Kasumi-1 (cell line): ENCODE measurements around the gene EGFLAM.
A peak's percentile ranks its signal among the peaks of the same experiment; 100 is the strongest.

Source experiments
- DNase-seq, 2 experiments: peaks; one replicate each; lab custom pipeline; 2025; lab: John Stamatoyannopoulos, UW

EGFLAM gene

GRCh38 chr5:38265546-38266179, 7.3 kb downstream of the EGFLAM start:
- DNase-seq: peak; percentile 27 to 60

GRCh38 chr5:38267372-38267771, 9.0 kb downstream of the EGFLAM start:
- no peak for DNase-seq

DNA sequence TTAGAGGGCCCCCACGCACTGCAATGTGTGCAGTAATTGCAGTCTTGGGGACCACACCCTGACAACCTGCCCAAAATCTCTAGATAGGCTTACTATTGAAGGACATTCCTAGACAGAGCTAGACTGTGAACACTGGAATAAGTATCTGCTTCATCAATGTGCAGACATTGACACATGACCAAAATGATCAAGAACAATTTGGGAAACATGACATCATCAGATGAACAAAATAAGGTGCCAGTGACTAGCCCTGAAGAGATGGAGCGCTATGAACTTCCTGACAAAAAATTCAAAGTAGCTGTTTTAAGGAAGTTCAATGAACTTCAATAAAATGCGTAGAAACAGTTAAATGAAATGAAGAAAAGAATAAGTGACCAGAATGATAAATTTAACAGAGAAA, 15.3 kb downstream of the EGFLAM start:
- DNase-seq: no peak

GRCh38 chr5:38274370-38274769, 16.0 kb downstream of the EGFLAM start:
- no peak for DNase-seq

DNA sequence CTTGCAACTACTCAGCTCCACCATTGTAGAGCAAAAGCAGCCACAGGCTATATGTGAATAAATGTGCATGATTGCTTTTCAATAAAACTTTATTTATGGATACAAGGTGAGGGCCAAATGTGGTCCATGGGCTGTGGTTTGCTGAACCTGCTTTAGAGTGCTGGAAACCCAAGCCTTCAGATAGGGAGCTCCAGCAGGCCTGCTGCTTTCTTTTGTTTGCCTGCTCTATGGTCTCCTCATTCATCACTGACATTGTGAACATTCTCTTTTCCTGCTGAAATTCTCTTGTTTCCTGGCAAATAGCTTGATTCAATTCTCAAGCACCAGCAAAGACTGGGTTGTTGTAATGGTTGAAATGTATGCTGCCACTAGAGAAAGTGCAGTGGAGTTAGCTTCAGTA, 26.0 kb downstream of the EGFLAM start:
- DNase-seq: no peak

GRCh38 chr5:38285226-38285625, 26.9 kb downstream of the EGFLAM start:
- DNase-seq: no peak

DNA sequence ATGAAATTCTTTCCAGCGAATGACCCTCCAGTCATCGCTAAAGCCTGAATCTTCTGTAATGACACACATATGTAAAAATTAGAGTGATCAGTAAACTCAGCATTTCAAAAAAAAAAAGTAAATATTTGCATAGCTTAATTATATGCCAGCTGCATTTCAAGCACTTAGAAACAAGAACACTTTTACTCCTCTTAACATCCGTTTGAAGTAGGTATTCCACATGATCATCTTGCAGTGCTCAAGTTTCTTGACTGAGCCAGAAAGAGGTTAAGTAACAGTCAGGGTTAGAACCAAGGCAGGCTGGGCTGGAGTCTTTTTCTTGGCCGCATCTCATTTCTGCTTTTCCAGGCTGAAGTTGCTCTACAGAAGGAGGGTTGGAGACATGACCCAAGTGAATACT, 27.6 kb downstream of the EGFLAM start:
- DNase-seq: no peak

DNA sequence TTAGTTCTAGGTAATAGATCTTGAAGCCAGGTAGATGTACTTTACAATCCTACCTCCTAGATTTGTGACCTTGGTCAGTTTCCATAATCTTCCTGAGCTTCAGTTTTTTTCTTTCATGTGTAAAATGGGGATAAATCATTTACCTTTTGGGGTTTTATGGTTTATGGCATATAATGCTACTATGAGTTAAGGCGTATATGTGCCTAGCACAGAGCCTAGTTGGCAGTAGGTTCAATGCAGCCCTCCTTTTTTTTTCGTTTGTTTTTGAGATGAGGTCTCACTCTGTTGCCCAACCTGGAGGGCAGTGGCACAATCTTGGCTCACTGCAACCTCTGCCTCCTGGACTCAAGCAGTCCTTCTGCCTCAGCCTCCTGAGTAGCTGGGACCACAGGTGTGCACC, 28.8 kb downstream of the EGFLAM start:
- no peak for DNase-seq

GRCh38 chr5:38289457-38289856, 31.1 kb downstream of the EGFLAM start:
- no peak for DNase-seq

GRCh38 chr5:38290028-38290653, 31.8 kb downstream of the EGFLAM start:
- DNase-seq: no peak

- DNase-seq: no peak
Observed at GRCh38 chr5:38291355-38291754, 33.0 kb downstream of the EGFLAM start.

DNA sequence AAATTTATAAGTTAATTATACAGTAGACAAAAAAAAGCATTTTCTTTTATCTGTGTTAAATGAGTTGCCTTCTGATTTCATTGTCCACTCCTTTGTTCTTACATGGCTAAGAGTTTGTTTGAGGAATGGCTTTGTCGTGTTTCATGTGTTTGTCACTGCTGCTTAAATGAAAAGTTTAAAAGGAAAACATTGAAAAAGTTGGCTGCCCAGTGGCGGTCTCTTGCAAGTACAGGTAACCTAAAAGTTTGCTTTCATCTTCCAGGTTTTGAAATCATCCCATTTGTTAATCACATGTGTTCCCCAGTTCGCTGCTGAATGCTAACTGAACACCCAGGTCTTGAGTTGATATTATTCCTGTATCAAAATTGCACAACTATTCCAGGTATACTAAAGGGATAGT, 33.9 kb downstream of the EGFLAM start:
- no peak for DNase-seq

- no peak for DNase-seq
Observed at GRCh38 chr5:38295751-38296150, 37.4 kb downstream of the EGFLAM start.

DNA sequence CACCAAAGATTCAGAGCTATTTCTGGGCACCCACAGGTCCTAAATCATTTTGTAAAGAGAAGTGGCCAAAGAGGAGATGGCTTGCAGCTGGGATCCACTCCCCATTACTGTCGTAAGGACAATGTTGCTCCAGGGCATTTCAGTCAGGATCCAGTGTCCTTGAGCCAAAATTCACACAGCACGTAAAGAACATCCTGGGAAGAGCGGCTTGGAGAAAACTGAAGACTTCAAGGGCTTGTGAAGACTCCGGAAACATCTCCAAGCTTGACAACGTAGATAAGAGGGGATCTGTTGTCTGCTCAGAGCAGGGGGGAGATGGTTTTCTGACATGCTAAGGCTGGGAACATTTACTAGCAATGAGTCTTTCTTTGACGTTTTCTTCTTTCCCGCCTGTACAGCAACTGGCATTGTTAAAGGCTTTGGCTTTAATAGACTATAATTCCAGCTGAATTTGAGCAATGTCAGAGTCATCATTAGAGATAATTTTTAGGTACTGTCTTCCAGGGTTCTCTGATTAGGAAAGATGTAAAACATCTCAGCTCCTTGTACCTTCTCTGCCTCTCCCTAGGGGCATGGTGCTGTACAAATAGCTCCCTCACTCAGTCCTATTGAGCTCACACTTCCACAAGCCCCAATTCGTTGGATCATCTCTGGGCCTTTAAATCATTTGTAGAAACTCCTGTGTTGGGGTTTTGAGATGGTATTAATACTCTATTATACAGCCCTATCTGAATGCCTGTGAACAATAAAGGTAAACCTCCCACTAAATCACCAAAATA, 39.7 kb downstream of the EGFLAM start:
- DNase-seq: no peak

- no peak for DNase-seq
Observed at GRCh38 chr5:38299585-38299984, 41.2 kb downstream of the EGFLAM start.

DNA sequence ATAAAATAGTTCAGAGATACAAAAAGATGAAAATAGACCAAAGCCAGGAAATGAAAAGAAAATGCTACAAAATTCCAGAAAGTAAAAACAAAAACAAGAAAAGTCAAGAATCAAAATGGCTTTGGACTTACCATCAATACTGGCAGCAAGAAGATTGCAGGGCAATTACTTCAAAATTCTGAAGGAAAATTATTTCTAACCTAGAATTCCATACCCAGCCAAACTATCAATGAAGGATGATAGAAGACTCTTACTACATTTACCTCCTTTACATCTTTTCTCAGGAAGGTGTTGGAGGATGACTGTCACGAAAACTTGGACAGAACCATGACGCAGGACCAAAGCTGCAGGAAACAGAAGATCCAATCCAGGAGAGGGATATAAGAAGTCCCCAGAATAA, 46.8 kb downstream of the EGFLAM start:
- DNase-seq: no peak

GRCh38 chr5:38307845-38308244, 49.5 kb downstream of the EGFLAM start:
- no peak for DNase-seq

DNA sequence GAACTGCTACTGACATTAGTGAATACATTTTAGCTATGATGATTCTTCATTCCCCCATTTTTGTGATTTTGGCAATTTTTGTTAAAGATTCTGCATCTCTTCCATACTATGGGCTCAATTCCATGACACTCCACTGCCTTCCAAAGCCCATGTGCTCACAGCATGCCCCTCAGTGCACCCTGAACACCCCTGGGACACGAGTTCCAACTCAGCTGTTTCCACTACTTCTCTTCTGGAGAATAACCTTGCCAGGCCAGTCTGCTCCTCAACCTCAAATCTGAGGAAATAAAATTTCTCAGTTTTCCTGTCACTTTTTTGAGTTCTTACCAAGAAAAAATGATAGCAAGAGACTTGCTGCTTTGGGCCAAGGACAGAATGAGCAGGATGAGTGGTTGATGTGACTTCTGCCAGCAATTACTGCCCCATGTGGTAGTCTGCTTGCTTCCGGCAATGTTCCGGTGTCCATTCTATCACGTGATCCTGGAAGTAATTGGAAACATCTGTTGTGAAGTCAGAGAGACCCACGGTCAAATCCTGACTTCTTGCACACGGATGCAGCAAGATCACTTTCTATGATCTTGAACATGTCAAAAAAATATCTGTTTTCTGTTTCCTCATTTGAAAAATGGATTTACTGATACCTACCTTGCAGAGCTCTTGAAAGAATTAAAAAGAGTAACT, 58.3 kb downstream of the EGFLAM start:
- no peak for DNase-seq

DNA sequence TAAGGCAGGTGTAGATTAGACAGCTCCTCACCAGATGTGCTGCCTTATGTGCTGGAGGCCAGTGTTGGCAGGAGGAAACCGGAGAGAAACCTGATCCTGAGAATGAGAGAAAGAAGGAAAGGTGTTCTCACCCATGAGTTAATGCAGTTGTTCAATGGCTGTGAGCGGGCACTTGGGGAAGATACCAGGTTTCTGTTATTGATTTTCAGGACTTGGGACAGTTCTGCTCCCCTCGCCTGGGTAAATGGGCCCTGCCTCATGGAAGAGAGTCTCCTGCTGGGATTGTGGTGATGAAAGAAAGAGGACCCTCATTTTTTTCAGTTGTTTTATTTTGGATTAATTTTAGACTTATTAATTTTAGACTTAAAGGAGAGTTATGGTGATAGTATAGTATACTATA, 59.5 kb downstream of the EGFLAM start:
- no peak for DNase-seq

- no peak for DNase-seq
Observed at GRCh38 chr5:38319491-38319890, 61.1 kb downstream of the EGFLAM start.

GRCh38 chr5:38321978-38322377, 63.6 kb downstream of the EGFLAM start:
- no peak for DNase-seq

DNA sequence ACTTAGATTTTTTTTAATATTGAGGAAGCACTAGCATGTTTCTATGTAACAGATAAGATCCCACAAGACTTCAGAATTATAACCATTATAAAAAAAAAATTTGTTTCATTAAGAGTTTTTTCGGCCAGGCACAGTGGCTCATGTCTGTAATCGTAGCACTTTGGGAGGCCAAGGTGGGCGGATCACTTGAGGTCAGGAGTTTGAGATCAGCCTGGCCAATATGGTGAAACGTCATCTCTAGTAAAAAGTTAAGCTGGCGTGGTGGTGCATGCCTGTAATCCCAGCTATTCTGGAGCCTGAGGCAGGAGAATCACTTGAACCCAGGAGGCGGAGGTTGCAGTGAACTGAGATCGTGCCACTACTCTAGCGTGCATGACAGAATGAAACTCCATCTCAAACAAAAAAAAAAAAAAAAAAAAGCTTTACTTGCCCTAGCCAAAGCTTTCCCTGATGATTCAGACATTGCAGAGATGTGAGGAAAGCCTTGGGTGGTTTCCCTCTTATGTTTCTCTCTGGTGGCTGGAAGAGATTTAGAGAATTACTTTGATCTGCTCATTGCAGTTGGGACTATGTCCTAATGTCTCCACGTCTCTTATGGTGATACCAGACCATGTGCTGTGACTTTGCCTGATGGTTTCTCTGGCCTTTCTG, 65.4 kb downstream of the EGFLAM start:
- no peak for DNase-seq
